K562 (cell line): ENCODE results near the gene NET1. TPM values are rescaled to one million over a fixed set of nuclear protein-coding genes. Genes with fewer than 3 reads are reported as not detected.

Source experiments
- CXXC5 ChIP-seq: fragments of 250-450 bp; sonication (Bioruptor Pico); IDR thresholded peaks from 2 replicates; pipeline ENCODE4 v1.8.0; 2022; ENCODE audit warnings: inconsistent platforms, mild to moderate bottlenecking, moderate library complexity
- DPF2 ChIP-seq: fragments of 450-650 bp; IDR thresholded peaks from 2 replicates; pipeline ENCODE4 v1.6.1; 2016
- EHMT2 ChIP-seq: fragments of 450-650 bp; IDR thresholded peaks from 2 replicates; pipeline ENCODE4 v1.6.1; 2018; ENCODE audit warnings: antibody characterized with exemption
- GATA2 ChIP-seq: sonication (generic); formaldehyde crosslinking; IDR thresholded peaks from 2 replicates; pipeline ENCODE4 v1.4.0; 2020; ENCODE audit warnings: mild to moderate bottlenecking, missing genetic modification reagents
- HBP1 ChIP-seq: fragments of 450-650 bp; formaldehyde crosslinking; IDR thresholded peaks from 2 replicates; pipeline ENCODE4 v1.4.0; 2022; ENCODE audit warnings: missing genetic modification characterization
- HDAC1 ChIP-seq, 2 experiments: fragments of 450-650 bp; IDR thresholded peaks; 2 replicates each; pipeline ENCODE4 v1.6.1; 2016 to 2017; ENCODE audit warnings: inconsistent platforms in 1 of 2, mild to moderate bottlenecking in 1 of 2, moderate library complexity in 1 of 2
- HDAC3 ChIP-seq: fragments of 450-650 bp; IDR thresholded peaks from 2 replicates; pipeline ENCODE4 v1.6.1; 2018; ENCODE audit warnings: borderline replicate concordance, mild to moderate bottlenecking, moderate library complexity; ENCODE audit not compliant: partially characterized antibody
- IRF9 ChIP-seq: fragments of 450-650 bp; IDR thresholded peaks from 2 replicates; pipeline ENCODE4 v1.6.1; 2016; ENCODE audit warnings: missing biosample characterization, missing genetic modification characterization
- KAT2B ChIP-seq: IDR thresholded peaks from one replicate; pipeline ENCODE4 v1.6.1; 2012; ENCODE audit warnings: low read depth, mild to moderate bottlenecking, control low read depth, inconsistent platforms, low read length, moderate library complexity
- KDM4B ChIP-seq, 2 experiments: fragments of 450-650 bp in 1 of 2; sonication (generic) in 1 of 2; IDR thresholded peaks; 2 replicates each; pipeline ENCODE4 v1.6.1; 2016 to 2017; ENCODE audit warnings: borderline replicate concordance in 2 of 2, antibody characterized with exemption in 1 of 2, low read depth in 1 of 2, mild to moderate bottlenecking in 1 of 2
- KDM5B ChIP-seq: fragments of 200-600 bp; sonication (generic); IDR thresholded peaks from 2 replicates; pipeline ENCODE4 v1.6.1; 2012; ENCODE audit warnings: low read depth, mild to moderate bottlenecking, moderate library complexity, low read length, control low read depth, inconsistent platforms; ENCODE audit not compliant: insufficient replicate concordance
- MTA3 ChIP-seq: fragments of 450-650 bp; formaldehyde crosslinking; IDR thresholded peaks from 2 replicates; pipeline ENCODE4 v1.6.1; 2017; ENCODE audit warnings: mild to moderate bottlenecking, borderline replicate concordance
- MXD1 ChIP-seq: fragments of 250-450 bp; sonication (Bioruptor Pico); IDR thresholded peaks from 2 replicates; pipeline ENCODE4 v1.8.0; 2021; ENCODE audit warnings: borderline replicate concordance, mild to moderate bottlenecking, moderate library complexity; ENCODE audit not compliant: poor library complexity, severe bottlenecking
- POLR2A ChIP-seq: fragments of 450-650 bp; conservative IDR thresholded peaks from 2 replicates; pipeline ENCODE4 v1.6.1; 2016
- PPARD ChIP-seq: fragments of 250-450 bp; sonication (Bioruptor Pico); IDR thresholded peaks from 2 replicates; pipeline ENCODE4 v1.8.0; 2022; ENCODE audit warnings: inconsistent platforms, mild to moderate bottlenecking, moderate library complexity
- RAD21 ChIP-seq, 2 experiments: fragments of 250-450 bp in 1 of 2; fragments of 450-650 bp in 1 of 2; sonication (Bioruptor Pico) in 1 of 2; formaldehyde crosslinking in 1 of 2; IDR thresholded peaks in 1 of 2; conservative IDR thresholded peaks in 1 of 2; 2 replicates each; pipeline versions ENCODE4 v1.4.0 to v1.8.0; 2020 to 2022; ENCODE audit warnings: mild to moderate bottlenecking in 2 of 2, moderate library complexity in 1 of 2
- SMAD4 ChIP-seq: fragments of 250-450 bp; sonication (Bioruptor Pico); conservative IDR thresholded peaks from 2 replicates; pipeline ENCODE4 v1.8.0; 2021; ENCODE audit warnings: inconsistent platforms, mild to moderate bottlenecking, moderate library complexity
- SOX6 ChIP-seq: fragments of 450-650 bp; IDR thresholded peaks from 2 replicates; pipeline ENCODE4 v1.6.1; 2014; ENCODE audit warnings: mild to moderate bottlenecking
- SRSF3 ChIP-seq: fragments of 200-400 bp; formaldehyde crosslinking; IDR thresholded peaks from 2 replicates; pipeline ENCODE4 v1.6.1; 2016; ENCODE audit warnings: mild to moderate bottlenecking, low read length, moderate library complexity; ENCODE audit not compliant: insufficient read depth
- TCF3 ChIP-seq: sonication (generic); formaldehyde crosslinking; IDR thresholded peaks from 2 replicates; pipeline ENCODE4 v1.4.0; 2020; ENCODE audit warnings: mild to moderate bottlenecking, missing genetic modification reagents
- TGIF2 ChIP-seq: sonication (generic); formaldehyde crosslinking; IDR thresholded peaks from 2 replicates; pipeline ENCODE4 v1.8.1; 2022; ENCODE audit warnings: mild to moderate bottlenecking, missing genetic modification reagents, moderate library complexity
- TRIM28 ChIP-seq: fragments of 450-650 bp; IDR thresholded peaks from 2 replicates; pipeline ENCODE4 v1.6.1; 2017
- ZBTB43 ChIP-seq: sonication (generic); formaldehyde crosslinking; IDR thresholded peaks from 2 replicates; pipeline ENCODE4 v1.8.0; 2023; ENCODE audit warnings: mild to moderate bottlenecking, missing genetic modification reagents
- ZNF124 ChIP-seq: sonication (generic); formaldehyde crosslinking; IDR thresholded peaks from 2 replicates; pipeline ENCODE4 v1.8.1; 2022; ENCODE audit warnings: missing genetic modification reagents
- ZNF134 ChIP-seq: fragments of 250-450 bp; sonication (Bioruptor Pico); conservative IDR thresholded peaks from 2 replicates; pipeline ENCODE4 v1.4.0; 2020
- ZNF212 ChIP-seq: fragments of 450-650 bp; formaldehyde crosslinking; IDR thresholded peaks from 2 replicates; pipeline ENCODE4 v1.4.0; 2020; ENCODE audit warnings: mild to moderate bottlenecking
- ZNF217 ChIP-seq: sonication (generic); formaldehyde crosslinking; IDR thresholded peaks from 2 replicates; pipeline ENCODE4 v1.8.0; 2022; ENCODE audit warnings: mild to moderate bottlenecking, missing genetic modification reagents
- polyA plus RNA-seq, 8 experiments: library from polyadenylated mRNA; depleted of rRNA in 4 of 8; stranded (reverse) in 5 of 8; unstranded in 3 of 8; fragments of >200 nt; fragmentation: Nextera tagmentation in 2 of 8; fragmentation: Illumina TruSeq in 1 of 8; extraction: Ambion mirVana in 2 of 8; extraction: Trizol in 1 of 8; gene quantifications; 2 replicates each; pipeline versions ENCODE4 v1.2.1 to v1.2.3, GENCODE V29; 2011 to 2014; ENCODE audit warnings: inconsistent platforms in 1 of 8, missing spikeins in 1 of 8
- total RNA-seq, 7 experiments: library from RNA; depleted of rRNA in 6 of 7; stranded (reverse); fragments of >200 nt in 6 of 7; fragmentation: Illumina TruSeq in 2 of 7; extraction: Trizol in 2 of 7; gene quantifications; 2 replicates each; pipeline versions ENCODE4 v1.2.1 to v1.2.3, GENCODE V29; 2011 to 2021; ENCODE audit warnings: low replicate concordance in 1 of 7

Gene NET1
- total and polyA plus RNA-seq, 9 of the 15 experiments (the other 6 are each of a cell fraction or from before 2014, with no cell fraction given), result 47.4 to 258 (median 106) TPM

- TF ChIP-seq MTA3 (no peak; the same call in 1 of the 2 replicates), PPARD (CRISPR knock-in tag) (no peak), TGIF2 (CRISPR knock-in tag) (no peak), EHMT2 (no peak), SMAD4 (CRISPR knock-in tag) (0 out of 2 replicates have a peak, but pooled peaks have one; percentile 31), CXXC5 (peak; percentile 20; the same call in 1 of the 2 replicates), IRF9 (tag) (no peak), ZNF212 (CRISPR knock-in tag) (no peak), GATA2 (CRISPR knock-in tag) (no peak), TCF3 (CRISPR knock-in tag) (no peak), POLR2A (no peak), MXD1 (CRISPR knock-in tag) (no peak), ZNF124 (CRISPR knock-in tag) (no peak), KDM5B (no peak), RAD21 (CRISPR knock-in tag; conservative IDR thresholded peaks at IDR 0.05 in 1 of 2, IDR thresholded peaks at IDR 0.05 in 1 of 2) (peak in 1 of 2 experiments; percentile 11; a peak in 1 of 4 replicates), ZNF217 (CRISPR knock-in tag) (no peak), ZNF134 (CRISPR knock-in tag) (peak; percentile 90), HBP1 (peak; percentile 87), KAT2B (no peak), SRSF3 (no peak), DPF2 (no peak; the same call in 1 of the 2 replicates), TRIM28 (no peak), KDM4B (IDR thresholded peaks at IDR 0.05; ENCODE audit: borderline replicate concordance in 2 of 2, low read depth in 1 of 2) (no peak), HDAC3 (no peak), HDAC1 (IDR thresholded peaks at IDR 0.05) (peak in 1 of 2 experiments; percentile 55; a peak in 2 of 4 replicates), SOX6 (no peak), ZBTB43 (CRISPR knock-in tag) (no peak)
Observed at GRCh38 chr10:5486853-5487235, 74.5 kb downstream of the NET1 start (continued).
